HEK293T (cell line): ENCODE results near the gene CGRRF1.

Experiments
- CTCF ChIA-PET: fragments of 350-600 bp; formaldehyde crosslinking; extraction: SDS; loops from one replicate; lab custom pipeline; 2021; ENCODE audit warnings: antibody characterized with exemption, inconsistent platforms; lab: Yijun Ruan, JAX
- POLR2A ChIA-PET: fragments of 350-600 bp; formaldehyde crosslinking; extraction: SDS; loops from one replicate; lab custom pipeline; 2020; ENCODE audit warnings: antibody characterized with exemption, inconsistent platforms; lab: Yijun Ruan, JAX
- DNase-seq: peaks from one replicate; pipeline ENCODE4 v3.0.0; 2012; ENCODE audit warnings: mixed read lengths; ENCODE audit errors: extremely low spot score
- ARNT ChIP-seq: fragments of 450-650 bp; IDR thresholded peaks from 2 replicates; pipeline ENCODE4 v1.6.1; 2017; ENCODE audit warnings: mild to moderate bottlenecking
- BHLHE40 ChIP-seq: fragments of 450-650 bp; IDR thresholded peaks from 2 replicates; pipeline ENCODE4 v1.6.1; 2016; ENCODE audit warnings: mild to moderate bottlenecking, moderate library complexity, borderline replicate concordance
- CTBP1 ChIP-seq: fragments of 450-650 bp; IDR thresholded peaks from 2 replicates; pipeline ENCODE4 v1.6.1; 2016; ENCODE audit warnings: borderline replicate concordance
- ELF4 ChIP-seq: fragments of 450-650 bp; IDR thresholded peaks from 2 replicates; pipeline ENCODE4 v1.6.1; 2017; ENCODE audit warnings: antibody characterized with exemption
- FOXA1 ChIP-seq: fragments of 450-650 bp; IDR thresholded peaks from 2 replicates; pipeline ENCODE4 v1.6.1; 2016; ENCODE audit warnings: mild to moderate bottlenecking
- FOXK2 ChIP-seq: fragments of 450-650 bp; IDR thresholded peaks from 2 replicates; pipeline ENCODE4 v1.6.1; 2016; ENCODE audit warnings: mild to moderate bottlenecking
- FOXM1 ChIP-seq: fragments of 450-650 bp; IDR thresholded peaks from 2 replicates; pipeline ENCODE4 v1.6.1; 2017; ENCODE audit warnings: mild to moderate bottlenecking, borderline replicate concordance
- HDGF ChIP-seq: fragments of 450-650 bp; IDR thresholded peaks from 2 replicates; pipeline ENCODE4 v1.6.1; 2017; ENCODE audit warnings: antibody characterized with exemption, borderline replicate concordance
- L3MBTL2 ChIP-seq: fragments of 450-650 bp; conservative IDR thresholded peaks from 2 replicates; pipeline ENCODE4 v1.6.1; 2016; ENCODE audit warnings: mild to moderate bottlenecking
- LEF1 ChIP-seq: fragments of 450-650 bp; IDR thresholded peaks from 2 replicates; pipeline ENCODE4 v1.6.1; 2017; ENCODE audit warnings: mild to moderate bottlenecking, borderline replicate concordance
- NFRKB ChIP-seq: fragments of 450-650 bp; IDR thresholded peaks from 2 replicates; pipeline ENCODE4 v1.6.1; 2016; ENCODE audit warnings: mild to moderate bottlenecking, moderate library complexity
- SP1 ChIP-seq: fragments of 450-650 bp; IDR thresholded peaks from 2 replicates; pipeline ENCODE4 v1.6.1; 2017
- SUZ12 ChIP-seq: fragments of 450-650 bp; IDR thresholded peaks from 2 replicates; pipeline ENCODE4 v1.6.1; 2016; ENCODE audit warnings: mild to moderate bottlenecking
- TARDBP ChIP-seq: fragments of 450-650 bp; IDR thresholded peaks from 2 replicates; pipeline ENCODE4 v1.6.1; 2016
- ZNF384 ChIP-seq: fragments of 450-650 bp; IDR thresholded peaks from 2 replicates; pipeline ENCODE4 v1.6.1; 2016
- TF ChIP-seq, protein P1 (sequence below): fragments of 450-650 bp; IDR thresholded peaks from 2 replicates; pipeline ENCODE4 v1.6.1; 2016

The CGRRF1 gene

DNA sequence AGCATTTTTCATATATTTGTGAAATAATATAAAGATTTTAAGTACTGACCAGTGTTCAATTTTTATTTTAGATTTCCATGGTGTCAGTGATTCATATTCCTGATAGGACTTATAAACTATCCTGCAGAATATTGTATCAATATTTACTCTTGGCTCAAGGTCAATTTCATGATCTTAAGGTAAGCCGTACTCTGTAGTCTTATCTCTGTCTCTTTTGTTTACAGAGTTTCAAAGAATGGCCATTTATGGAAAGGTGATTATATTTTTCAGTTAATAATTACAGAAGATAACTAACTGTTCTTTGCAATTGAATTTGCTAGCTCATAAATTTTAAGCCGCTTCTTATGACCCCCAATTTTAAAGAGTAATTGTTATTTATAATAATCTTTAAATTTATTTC lies 27.9 kb downstream of the CGRRF1 start:
- ChIA-PET CTCF (no interaction called here), POLR2A (no interaction called here)
- TF ChIP-seq SUZ12 (no peak), SP1 (no peak), ARNT (no peak), LEF1 (no peak)
- DNase-seq = no peak

DNA sequence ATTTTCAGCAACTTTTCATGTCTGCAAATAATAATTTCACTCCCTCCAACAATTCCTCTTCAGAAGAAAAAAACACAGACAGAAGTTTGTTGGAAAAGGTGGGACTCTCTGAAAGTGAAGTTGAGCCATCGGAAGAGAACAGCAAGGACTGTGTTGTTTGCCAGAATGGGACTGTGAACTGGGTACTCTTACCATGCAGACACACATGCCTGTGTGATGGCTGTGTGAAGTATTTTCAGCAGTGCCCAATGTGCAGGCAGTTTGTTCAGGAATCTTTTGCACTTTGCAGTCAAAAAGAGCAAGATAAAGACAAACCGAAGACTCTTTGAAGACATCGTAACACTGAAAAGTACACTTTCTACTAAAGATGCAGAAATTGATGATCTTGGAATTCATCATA lies 28.3 kb downstream of the CGRRF1 start:
- no peak for DNase-seq
- ChIA-PET CTCF (no interaction called here), POLR2A (no interaction called here)
- TF ChIP-seq ELF4 (no peak), FOXM1 (no peak)

DNA sequence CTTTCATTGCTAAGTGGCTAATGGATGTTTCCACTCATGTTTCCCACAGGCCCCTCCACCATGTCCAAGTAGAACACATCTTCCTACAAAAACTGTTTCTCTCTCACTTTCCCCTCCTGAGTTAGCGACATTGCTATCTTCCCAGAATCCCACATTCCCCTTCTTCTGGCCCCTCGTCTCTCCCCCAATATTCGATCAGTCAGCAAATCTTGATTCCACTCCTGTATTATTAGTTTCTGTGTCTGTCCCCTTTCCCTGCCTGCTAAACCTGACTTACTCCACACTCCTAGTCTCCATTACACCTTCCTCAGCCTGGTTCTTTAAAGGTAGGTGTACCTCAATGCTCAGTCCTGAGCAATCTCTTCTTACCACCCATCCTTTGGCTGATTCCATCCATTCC lies 37.9 kb downstream of the CGRRF1 start:
- ChIA-PET CTCF (no interaction called here), POLR2A (no interaction called here)
- DNase-seq = no peak
- no peak for TF ChIP-seq ZNF384

DNA sequence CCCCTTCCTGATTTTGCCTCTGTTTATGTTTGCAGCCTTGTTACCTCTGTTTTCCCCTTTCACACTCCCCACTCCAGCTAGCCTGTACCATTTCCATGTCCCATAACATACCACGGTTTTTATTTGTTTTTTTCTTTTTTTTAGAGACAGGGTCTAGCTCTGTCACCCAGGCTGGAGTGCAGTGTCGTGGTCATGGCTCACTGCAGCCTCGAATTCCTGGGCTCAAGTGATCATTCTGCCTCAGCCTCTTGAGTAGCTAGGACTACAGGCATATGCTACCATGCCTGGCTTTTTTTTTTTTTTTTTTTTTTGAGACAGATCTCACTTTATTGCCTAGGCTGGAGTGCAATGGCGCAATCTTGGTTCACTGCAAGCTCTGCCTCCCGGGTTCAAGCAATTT lies 38.8 kb downstream of the CGRRF1 start:
- CTCF ChIA-PET = no interaction called here
- POLR2A ChIA-PET = interaction anchor here (0.5 kb wide), 1 partner anchor 80 kb away, joined by 3 read pairs; no protein-coding TSS in a partner anchor
- TF ChIP-seq CTBP1 = no peak
- TF ChIP-seq FOXK2 = no peak
- TF ChIP-seq ZNF384 = no peak
- TF ChIP-seq FOXA1 = no peak
- no peak for TF ChIP-seq BHLHE40
- TF ChIP-seq L3MBTL2 = no peak
- no peak for TF ChIP-seq LEF1
- TF ChIP-seq NFRKB = no peak
- TF ChIP-seq SP1 = no peak
- no peak for TF ChIP-seq TARDBP
- TF ChIP-seq HDGF = no peak
- no peak for TF ChIP-seq ARNT
- TF ChIP-seq FOXM1 = no peak
- no peak for TF ChIP-seq SUZ12
- TF ChIP-seq, protein P1, sequence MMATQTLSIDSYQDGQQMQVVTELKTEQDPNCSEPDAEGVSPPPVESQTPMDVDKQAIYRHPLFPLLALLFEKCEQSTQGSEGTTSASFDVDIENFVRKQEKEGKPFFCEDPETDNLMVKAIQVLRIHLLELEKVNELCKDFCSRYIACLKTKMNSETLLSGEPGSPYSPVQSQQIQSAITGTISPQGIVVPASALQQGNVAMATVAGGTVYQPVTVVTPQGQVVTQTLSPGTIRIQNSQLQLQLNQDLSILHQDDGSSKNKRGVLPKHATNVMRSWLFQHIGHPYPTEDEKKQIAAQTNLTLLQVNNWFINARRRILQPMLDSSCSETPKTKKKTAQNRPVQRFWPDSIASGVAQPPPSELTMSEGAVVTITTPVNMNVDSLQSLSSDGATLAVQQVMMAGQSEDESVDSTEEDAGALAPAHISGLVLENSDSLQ = no peak
- no peak for TF ChIP-seq ELF4
- no peak for DNase-seq

DNA sequence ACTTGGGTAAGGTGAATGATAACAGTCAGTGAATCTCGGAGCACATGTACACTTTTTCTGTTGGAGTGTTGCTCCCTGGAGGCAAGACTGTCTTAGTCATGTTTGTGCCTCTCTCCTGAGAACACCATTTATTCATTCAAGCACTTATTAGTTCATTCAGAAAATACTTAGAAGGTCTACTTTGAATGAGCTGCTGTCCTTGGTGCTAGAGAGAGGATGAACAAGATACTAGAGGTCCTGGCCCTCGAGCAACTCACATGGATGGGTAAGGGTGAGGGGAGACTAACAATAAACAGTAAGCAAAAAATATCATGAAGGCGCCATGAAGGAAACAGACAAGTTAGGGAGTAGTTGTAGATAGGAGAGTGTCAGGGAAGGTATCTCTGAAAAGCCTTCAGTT lies 40.2 kb downstream of the CGRRF1 start:
- ChIA-PET CTCF (no interaction called here), POLR2A (interaction anchor here (1.3 to 1.5 kb wide), 2 partner anchors 16 to 40 kb away, joined by 3 to 4 read pairs; no protein-coding TSS in a partner anchor)
- no peak for DNase-seq
- TF ChIP-seq, protein P1 = no peak
- TF ChIP-seq BHLHE40 = no peak

DNA sequence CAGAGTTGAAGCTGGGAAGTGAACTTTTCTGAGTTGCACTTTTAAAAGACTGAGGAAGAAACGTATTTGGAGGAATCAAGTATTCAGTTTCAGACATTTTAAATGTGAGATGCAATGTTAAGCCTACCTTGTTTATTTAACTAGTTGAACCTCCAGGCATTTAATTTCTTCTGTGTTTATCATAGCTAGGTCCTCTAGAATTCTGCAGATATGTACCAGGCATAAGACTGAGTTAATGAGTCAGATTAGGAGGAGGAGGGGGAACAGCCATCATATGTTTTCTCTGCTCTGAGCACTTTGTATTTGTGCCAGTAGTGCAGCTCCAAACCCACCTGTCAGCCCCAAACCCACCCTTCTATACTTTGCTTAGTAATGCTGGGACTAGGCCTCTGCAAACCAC lies 40.8 kb downstream of the CGRRF1 start:
- DNase-seq = no peak
- POLR2A ChIA-PET = interaction anchor here (1.3 to 1.5 kb wide), 2 partner anchors 16 to 41 kb away, joined by 3 to 4 read pairs; no protein-coding TSS in a partner anchor
- CTCF ChIA-PET = interaction anchor here (0.7 kb wide), 1 partner anchor 224 kb away, joined by 3 read pairs; no protein-coding TSS in a partner anchor
- TF ChIP-seq LEF1 = no peak
- no peak for TF ChIP-seq NFRKB
- no peak for TF ChIP-seq ZNF384
- TF ChIP-seq FOXK2 = no peak
- TF ChIP-seq HDGF = no peak
- TF ChIP-seq SP1 = no peak
- no peak for TF ChIP-seq L3MBTL2
- no peak for TF ChIP-seq FOXA1
- no peak for TF ChIP-seq FOXM1
- TF ChIP-seq TARDBP = no peak
- no peak for TF ChIP-seq ARNT
- TF ChIP-seq, protein P1 = no peak
- TF ChIP-seq SUZ12 = no peak

DNA sequence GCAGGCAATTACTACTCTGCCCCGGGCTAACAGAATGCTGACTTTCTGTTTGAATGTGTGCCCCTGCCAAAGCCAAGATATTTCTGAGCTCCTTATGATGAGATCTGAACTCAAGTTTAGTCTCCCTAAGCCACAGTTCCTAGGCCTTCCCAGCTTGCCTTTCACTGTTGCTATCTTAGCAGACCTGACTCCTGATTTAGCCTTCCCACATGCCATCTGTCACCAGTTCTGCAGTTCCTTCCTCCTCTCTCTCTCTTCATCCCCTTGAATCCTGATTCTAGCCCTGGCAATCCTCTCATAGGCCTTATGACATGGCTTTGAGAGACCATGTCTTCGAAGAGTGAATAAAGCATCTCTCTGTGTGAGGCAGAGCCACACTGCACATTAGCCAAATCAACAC lies 44.7 kb downstream of the CGRRF1 start:
- POLR2A ChIA-PET = no interaction called here
- TF ChIP-seq CTBP1 = no peak
- TF ChIP-seq BHLHE40 = no peak
- no peak for TF ChIP-seq L3MBTL2
- TF ChIP-seq TARDBP = no peak
- no peak for TF ChIP-seq FOXA1
- no peak for TF ChIP-seq FOXM1
- no peak for TF ChIP-seq SUZ12
- no peak for TF ChIP-seq ZNF384
- TF ChIP-seq NFRKB = no peak
- no peak for TF ChIP-seq LEF1
- TF ChIP-seq, protein P1 = no peak
- TF ChIP-seq ARNT = no peak
- TF ChIP-seq ELF4 = no peak
- TF ChIP-seq HDGF = no peak
- TF ChIP-seq SP1 = no peak
- TF ChIP-seq FOXK2 = no peak
- CTCF ChIA-PET = interaction anchor here (0.9 kb wide), 1 partner anchor 14 kb away, joined by 4 read pairs; no protein-coding TSS in a partner anchor
- no peak for DNase-seq
